Duodenal mucosa (tissue), 2 donors: ENCODE measurements around the gene TBX5.

ENCODE experiments used
- H3K27ac ChIP-seq: one replicate; pipeline ENCODE4 v1.7.0; 2013; ENCODE audit warnings: low read depth, low read length
- H3K27me3 ChIP-seq, 2 donors: one replicate each; pipeline ENCODE4 v1.7.0; 2013; ENCODE audit warnings: low read length in 2 of 2, control low read depth in 1 of 2; ENCODE audit not compliant: insufficient read depth in 2 of 2, control insufficient read depth in 1 of 2
- H3K36me3 ChIP-seq, 2 donors: one replicate each; pipeline ENCODE4 v1.7.0; 2013; ENCODE audit warnings: low read length in 2 of 2, control low read depth in 1 of 2; ENCODE audit not compliant: insufficient read depth in 2 of 2, control insufficient read depth in 1 of 2
- H3K4me1 ChIP-seq, 2 donors: one replicate each; pipeline ENCODE4 v1.7.0; 2013; ENCODE audit warnings: low read length in 2 of 2, control low read depth in 1 of 2; ENCODE audit not compliant: insufficient read depth in 2 of 2, control insufficient read depth in 1 of 2
- H3K4me3 ChIP-seq, 2 donors: one replicate each; pipeline ENCODE4 v1.7.0; 2013; ENCODE audit warnings: low read length in 2 of 2, low read depth in 1 of 2
- H3K9ac ChIP-seq, 2 donors: one replicate each; pipeline ENCODE4 v1.7.0; 2013; ENCODE audit warnings: low read length in 2 of 2, low read depth in 1 of 2
- H3K9me3 ChIP-seq, 2 donors: one replicate each; pipeline ENCODE4 v1.7.0; 2013; ENCODE audit warnings: low read length in 2 of 2, control low read depth in 1 of 2; ENCODE audit not compliant: control insufficient read depth in 1 of 2

TBX5 gene

DNA sequence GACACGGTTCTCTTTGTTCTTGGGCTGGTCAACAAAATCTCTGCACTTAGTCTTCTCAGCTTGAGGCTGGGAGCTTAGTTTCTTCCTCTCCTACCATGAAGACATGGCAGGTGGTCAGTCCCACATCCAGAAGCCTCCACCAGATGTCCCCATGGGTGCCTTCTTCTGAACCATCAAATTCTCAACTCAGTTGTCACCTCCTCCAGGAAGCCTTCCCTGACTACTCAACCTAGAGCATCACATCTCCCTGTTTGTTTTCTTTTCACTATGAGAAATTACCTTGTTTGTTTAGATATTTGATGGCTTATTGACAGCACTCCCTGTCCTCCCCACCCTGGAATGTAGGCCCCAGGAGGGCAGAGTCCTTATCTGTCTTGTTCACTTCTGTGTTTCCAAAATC lies 84.4 kb downstream of the TBX5 start:
- no peaks in the 10 kb centered on the region for H3K9me3 ChIP-seq
- H3K4me1 ChIP-seq, result no peaks in the 10 kb centered on the region
- H3K9ac ChIP-seq, result no peak overlapping the region
- no peak overlapping the region for H3K4me3 ChIP-seq
- H3K27me3 ChIP-seq, result no peaks in the 10 kb centered on the region
- H3K27ac ChIP-seq, result no peak overlapping the region
- no peaks in the 10 kb centered on the region for H3K36me3 ChIP-seq

DNA sequence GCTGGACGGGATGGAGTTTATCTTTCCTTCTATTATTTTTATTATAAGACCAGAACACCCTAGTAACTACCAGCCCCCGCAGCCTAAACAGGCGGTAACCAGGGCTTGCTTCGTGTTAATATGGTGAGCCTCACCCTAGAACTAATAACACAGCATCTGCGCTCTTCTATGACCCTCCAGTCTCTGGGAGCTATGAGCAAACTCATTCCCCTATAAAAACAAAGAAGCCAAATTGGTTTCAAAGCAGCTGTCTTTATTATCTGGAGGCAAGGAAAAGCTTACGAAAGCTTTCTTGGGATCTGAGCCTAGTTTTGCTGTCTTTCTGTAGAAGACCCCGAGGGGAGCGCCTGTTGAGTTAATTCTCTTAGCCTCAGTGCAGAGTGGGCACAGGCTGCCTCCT lies 85.0 kb downstream of the TBX5 start:
- Histone ChIP-seq H3K27me3 (no peaks in the 10 kb centered on the region), H3K9ac (no peak overlapping the region), H3K9me3 (no peaks in the 10 kb centered on the region), H3K4me1 (no peaks in the 10 kb centered on the region), H3K4me3 (no peak overlapping the region), H3K27ac (no peak overlapping the region), H3K36me3 (no peaks in the 10 kb centered on the region)

DNA sequence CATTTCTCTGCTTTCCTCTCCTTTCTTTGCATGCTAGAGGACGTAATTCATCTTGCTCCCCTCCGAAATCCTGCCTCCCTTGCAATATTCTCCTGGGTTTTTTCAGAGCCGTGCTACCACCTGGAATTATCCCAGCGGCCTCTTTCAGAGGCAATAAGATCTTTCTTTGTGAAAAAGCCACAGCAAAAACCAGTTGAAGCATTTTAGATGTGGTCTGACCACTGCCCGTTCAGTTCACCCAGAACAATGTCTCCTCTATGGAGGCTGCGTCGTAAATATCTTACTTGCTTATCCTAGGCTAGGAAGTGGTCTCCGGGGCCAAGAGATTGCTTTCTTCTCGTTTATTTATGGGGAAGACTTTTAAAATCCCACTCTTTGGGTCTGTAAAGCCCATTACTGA lies 85.8 kb downstream of the TBX5 start:
- H3K4me1 ChIP-seq, result no peaks in the 10 kb centered on the region
- no peaks in the 10 kb centered on the region for H3K27me3 ChIP-seq
- H3K9ac ChIP-seq, result no peak overlapping the region
- no peaks in the 10 kb centered on the region for H3K9me3 ChIP-seq
- no peak overlapping the region for H3K27ac ChIP-seq
- H3K36me3 ChIP-seq, result no peaks in the 10 kb centered on the region
- no peak overlapping the region for H3K4me3 ChIP-seq

DNA sequence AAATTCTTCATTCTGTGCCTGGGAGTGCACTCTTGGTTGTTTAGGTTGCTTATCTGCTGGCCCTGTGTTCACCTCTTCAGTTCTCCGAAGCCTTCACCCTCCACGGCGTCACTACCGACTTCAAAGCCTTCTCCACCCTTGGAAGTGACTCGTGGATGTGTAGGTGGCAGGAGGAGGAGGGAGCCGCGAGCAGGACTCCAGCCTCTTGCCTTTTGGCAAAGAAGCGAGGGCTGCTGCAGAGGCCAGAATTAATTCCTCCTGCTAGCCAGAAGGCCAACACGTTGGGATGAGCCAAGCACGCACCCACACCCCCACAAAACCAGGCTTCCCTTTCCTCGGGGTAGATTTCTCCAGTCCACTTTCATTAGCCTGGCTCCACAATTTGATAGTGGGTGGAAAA lies 86.5 kb downstream of the TBX5 start:
- Histone ChIP-seq H3K36me3 (no peaks in the 10 kb centered on the region), H3K27me3 (no peaks in the 10 kb centered on the region), H3K9me3 (no peaks in the 10 kb centered on the region), H3K9ac (no peak overlapping the region), H3K27ac (no peak overlapping the region), H3K4me1 (no peaks in the 10 kb centered on the region), H3K4me3 (no peak overlapping the region)

DNA sequence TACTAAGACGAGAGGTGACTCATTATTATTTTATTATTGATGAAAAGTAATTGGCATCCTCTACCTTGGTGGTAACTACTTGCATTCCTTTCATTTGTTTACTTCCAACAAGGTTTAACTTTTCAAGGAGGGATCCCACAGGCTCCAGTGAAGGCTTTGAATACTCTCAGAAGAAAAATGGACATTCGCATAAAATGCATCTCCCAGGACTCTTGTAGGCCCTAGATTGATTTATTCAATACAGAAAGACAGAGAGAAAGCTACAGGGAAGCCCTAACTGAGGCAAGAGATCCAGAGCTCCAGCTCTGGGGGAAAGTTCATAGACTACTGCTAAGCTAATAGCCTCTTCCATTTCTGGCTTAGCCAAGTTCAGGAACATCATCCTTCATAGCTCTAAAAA lies 87.0 kb downstream of the TBX5 start:
- Histone ChIP-seq H3K9me3 (no peaks in the 10 kb centered on the region), H3K36me3 (no peaks in the 10 kb centered on the region), H3K9ac (no peak overlapping the region), H3K27ac (no peak overlapping the region), H3K4me3 (no peak overlapping the region), H3K27me3 (no peaks in the 10 kb centered on the region), H3K4me1 (no peaks in the 10 kb centered on the region)

DNA sequence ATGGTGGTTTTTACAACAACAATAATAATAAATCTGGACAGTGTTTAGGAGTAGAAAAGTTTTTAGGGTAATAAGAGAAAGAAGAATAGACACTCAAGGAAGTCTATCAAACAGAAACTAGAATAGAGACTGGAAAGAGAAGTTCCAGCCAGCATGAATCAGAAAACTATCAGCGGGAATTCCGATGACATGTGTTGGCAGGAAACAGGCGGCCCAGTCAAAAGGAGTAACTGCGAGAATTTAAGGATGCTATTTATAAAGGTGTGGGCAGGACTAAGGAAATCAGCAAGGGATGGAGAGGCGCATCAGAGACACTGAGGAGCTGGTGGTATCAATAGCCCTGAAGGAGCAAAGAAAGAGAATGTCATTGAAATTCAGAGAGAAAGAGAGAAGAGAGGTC lies 89.9 kb downstream of the TBX5 start:
- H3K27ac ChIP-seq, result no peak overlapping the region
- H3K4me1 ChIP-seq, result no peaks in the 10 kb centered on the region
- no peak overlapping the region for H3K4me3 ChIP-seq
- no peaks in the 10 kb centered on the region for H3K9me3 ChIP-seq
- H3K27me3 ChIP-seq, result no peaks in the 10 kb centered on the region
- H3K36me3 ChIP-seq, result no peaks in the 10 kb centered on the region
- H3K9ac ChIP-seq, result no peak overlapping the region

DNA sequence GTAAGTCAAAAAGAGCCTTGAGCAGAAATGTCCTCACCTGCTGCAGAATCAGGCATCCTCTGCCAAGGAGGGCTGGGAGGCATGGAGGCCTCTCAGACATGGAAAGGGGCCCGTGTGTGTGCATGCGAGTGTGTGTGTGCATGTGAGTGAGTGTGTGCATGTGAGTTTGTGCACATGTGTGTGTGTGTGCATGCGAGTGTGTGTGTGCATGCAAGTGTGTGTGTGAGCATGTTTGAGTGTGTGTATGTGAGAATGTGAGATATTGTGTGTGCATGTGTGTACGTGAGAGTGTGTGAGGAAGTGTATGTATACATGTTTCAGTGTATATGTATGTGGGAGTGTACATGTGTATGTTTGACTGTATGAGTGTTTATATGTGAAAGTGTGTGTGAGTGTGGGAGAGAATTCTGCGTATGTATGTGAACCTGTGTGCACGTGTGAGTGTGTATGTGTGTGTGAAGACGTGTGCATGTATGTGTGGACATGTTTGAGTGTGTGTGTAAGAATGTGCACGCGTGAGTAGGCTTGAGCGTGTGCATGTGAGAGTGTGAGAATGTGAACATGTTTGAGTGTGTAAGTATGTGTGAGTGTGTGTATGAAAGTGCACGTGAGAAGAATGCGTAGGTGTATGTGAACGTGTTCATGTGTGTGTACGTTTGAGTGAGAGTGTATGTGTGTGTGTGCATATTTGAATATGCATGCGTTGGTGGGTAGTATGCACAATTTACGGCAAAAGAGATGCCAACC lies 90.8 kb downstream of the TBX5 start:
- H3K9ac ChIP-seq, result no peak overlapping the region
- no peak overlapping the region for H3K4me3 ChIP-seq
- H3K27ac ChIP-seq, result no peak overlapping the region

DNA sequence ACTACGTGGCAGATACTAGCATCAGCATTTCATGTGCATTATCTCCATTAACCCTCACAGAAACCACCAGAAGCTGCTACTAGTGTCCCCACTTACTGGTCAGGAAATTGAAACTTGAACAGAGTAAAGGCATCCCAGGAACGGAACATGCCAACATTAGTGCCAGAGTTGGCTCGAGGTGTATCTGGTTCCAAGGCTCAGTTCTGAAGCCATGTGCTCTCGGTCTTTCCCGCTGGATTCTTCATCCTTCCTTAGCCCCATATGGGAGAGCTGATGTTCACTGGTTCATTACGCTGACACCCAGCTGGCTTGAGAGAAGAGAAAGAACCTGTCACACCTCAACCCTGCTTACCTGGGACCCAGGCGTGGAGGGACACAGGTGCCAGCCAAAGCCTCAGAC lies 91.5 kb downstream of the TBX5 start:
- H3K9ac ChIP-seq, result no peak overlapping the region

More for the DNA sequence above, 90.8 kb downstream of the TBX5 start:
- no peaks in the 10 kb centered on the region for H3K4me1 ChIP-seq
- no peaks in the 10 kb centered on the region for H3K9me3 ChIP-seq
- no peaks in the 10 kb centered on the region for H3K36me3 ChIP-seq
- no peaks in the 10 kb centered on the region for H3K27me3 ChIP-seq

DNA sequence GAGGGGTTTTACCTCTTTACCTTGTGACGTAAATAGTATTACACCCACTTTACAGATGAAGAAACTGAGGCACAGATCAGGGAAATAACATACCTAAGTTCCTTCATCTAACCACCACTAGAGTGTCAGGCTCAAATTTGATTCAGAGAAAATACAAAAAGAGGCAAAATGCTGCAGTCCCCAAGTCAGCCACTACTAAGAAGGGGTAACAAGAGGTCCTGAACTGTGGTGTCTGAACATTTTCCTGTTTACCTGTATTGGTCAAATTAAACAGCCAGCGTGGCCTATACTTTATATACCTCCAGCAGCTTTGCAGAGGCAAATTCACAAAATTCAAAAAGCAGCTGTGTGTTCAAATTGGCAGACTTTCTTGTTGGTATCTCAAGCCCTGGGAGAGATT lies 92.0 kb downstream of the TBX5 start:
- H3K4me3 ChIP-seq, result no peak overlapping the region
- H3K27me3 ChIP-seq, result no peaks in the 10 kb centered on the region
- H3K27ac ChIP-seq, result no peak overlapping the region
- H3K4me1 ChIP-seq, result no peaks in the 10 kb centered on the region
- no peaks in the 10 kb centered on the region for H3K9me3 ChIP-seq
- H3K36me3 ChIP-seq, result no peaks in the 10 kb centered on the region
- H3K9ac ChIP-seq, result no peak overlapping the region

More for the DNA sequence above, 91.5 kb downstream of the TBX5 start:
- H3K4me3 ChIP-seq, result no peak overlapping the region
- H3K9me3 ChIP-seq, result no peaks in the 10 kb centered on the region
- H3K36me3 ChIP-seq, result no peaks in the 10 kb centered on the region
- no peak overlapping the region for H3K27ac ChIP-seq
- H3K4me1 ChIP-seq, result no peaks in the 10 kb centered on the region
- H3K27me3 ChIP-seq, result no peaks in the 10 kb centered on the region

DNA sequence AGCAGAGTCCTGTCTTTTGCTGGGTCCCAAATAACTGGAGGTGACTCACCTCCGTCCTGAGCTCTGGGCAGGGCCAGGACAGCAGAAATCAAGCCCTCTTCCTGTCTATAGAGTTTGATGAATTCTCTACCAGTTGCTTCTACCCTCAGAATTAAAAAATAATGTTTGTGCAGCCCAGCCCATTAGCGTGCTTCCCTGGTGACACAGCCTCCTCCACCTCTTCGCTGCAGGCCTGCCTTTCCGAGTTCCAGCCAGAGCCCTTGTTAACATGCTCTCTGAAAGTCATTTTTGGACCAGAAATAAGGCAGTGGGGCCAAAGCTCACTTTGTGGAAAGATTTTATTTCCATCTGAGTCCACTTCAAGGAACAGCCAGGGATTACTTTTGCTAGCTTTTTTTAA lies 94.0 kb downstream of the TBX5 start:
- H3K27ac ChIP-seq, result no peak overlapping the region
- H3K36me3 ChIP-seq, result no peaks in the 10 kb centered on the region
- H3K9ac ChIP-seq, result no peak overlapping the region
- no peak overlapping the region for H3K4me3 ChIP-seq
- H3K4me1 ChIP-seq, result no peaks in the 10 kb centered on the region
- H3K27me3 ChIP-seq, result no peaks in the 10 kb centered on the region
- no peaks in the 10 kb centered on the region for H3K9me3 ChIP-seq

DNA sequence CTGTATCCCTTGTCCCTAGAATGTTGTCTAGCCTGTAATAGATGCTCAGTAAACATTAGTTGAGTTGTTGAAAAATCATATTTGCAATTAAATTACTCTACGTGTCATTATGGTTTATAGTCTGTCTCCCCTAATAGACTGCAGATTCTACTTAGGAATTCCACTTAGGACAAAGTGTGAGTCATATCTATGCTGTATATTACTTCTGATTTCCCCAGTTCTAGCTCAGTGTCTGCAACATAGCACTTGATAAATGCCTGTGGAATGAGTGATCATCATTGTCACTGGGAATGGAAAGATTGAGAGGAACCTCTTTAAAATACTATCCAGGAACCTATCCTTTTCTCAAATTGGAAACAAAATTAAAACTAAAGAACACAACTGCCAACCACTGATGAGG lies 99.3 kb downstream of the TBX5 start:
- Histone ChIP-seq H3K9me3 (no peaks in the 10 kb centered on the region), H3K27me3 (no peaks in the 10 kb centered on the region), H3K4me1 (no peaks in the 10 kb centered on the region), H3K4me3 (no peak overlapping the region), H3K36me3 (no peaks in the 10 kb centered on the region), H3K27ac (no peak overlapping the region), H3K9ac (no peak overlapping the region)
